HG03103 (cell line): ENCODE data around the gene NR1H3.
"Not testable (repeated sequence)": the region's sequence is repeated elsewhere in the genome, so short reads cannot be mapped to it uniquely, and the experiment has no call there.

Experiments used
- ATAC-seq: cut with Tn5 transposase; IDR thresholded peaks from one replicate; pipeline ENCODE4 v1.9.1; 2021; ENCODE audit warnings: low read depth; ENCODE audit not compliant: unreplicated experiment

Gene NR1H3

GRCh38 chr11:47299078-47299477 lies 41.3 kb downstream of the NR1H3 start:
- no peak for ATAC-seq

- ATAC-seq: no peak
These were observed 45.1 kb downstream of the NR1H3 start for GRCh38 chr11:47302853-47303252.

GRCh38 chr11:47305734-47306483 lies 48.1 kb downstream of the NR1H3 start:
- ATAC-seq: no peak

GRCh38 chr11:47306484-47306844 lies 48.7 kb downstream of the NR1H3 start:
- ATAC-seq: no peak

- ATAC-seq: no peak
These were observed 50.4 kb downstream of the NR1H3 start for GRCh38 chr11:47308050-47308823.

- no peak for ATAC-seq
These were observed 57.2 kb downstream of the NR1H3 start for GRCh38 chr11:47314992-47315391.

GRCh38 chr11:47316501-47316900 lies 58.7 kb downstream of the NR1H3 start:
- ATAC-seq: not testable (repeated sequence)

GRCh38 chr11:47317064-47317828 lies 59.5 kb downstream of the NR1H3 start:
- ATAC-seq: no peak

- ATAC-seq: no peak
These were observed 60.4 kb downstream of the NR1H3 start for GRCh38 chr11:47318166-47318565.
